Naive thymus-derived CD4-positive, alpha-beta T cell (primary cell): ENCODE data around the gene SLIT3. TPM values are rescaled to one million over a fixed set of nuclear protein-coding genes. Genes with fewer than 3 reads are reported as not detected.

Source experiments
- ATAC-seq: fragments of 150-1000 bp; cut with Tn5 transposase; 2 replicates; pipeline ENCODE4 v1.10.0; 2021; ENCODE audit warnings: mild to moderate bottlenecking, moderate library complexity
- CTCF ChIA-PET: fragments of 350-600 bp; sonication (Branson Sonifier 250); formaldehyde crosslinking; loops from one replicate; lab custom pipeline; 2021; ENCODE audit warnings: antibody characterized with exemption; lab: Charles Lee
- POLR2A ChIA-PET: fragments of 350-600 bp; sonication (Branson Sonifier 250); formaldehyde crosslinking; loops from one replicate; lab custom pipeline; 2021; ENCODE audit warnings: antibody characterized with exemption, inconsistent platforms; lab: Charles Lee
- DNase-seq, 9 donors: peaks; one replicate each; pipeline versions ENCODE4 v3.0.0 to v3.0.0-alpha.2; 2020 to 2022; ENCODE audit warnings: mixed read lengths in 1 of 9
- H3K27ac ChIP-seq: one replicate; pipeline ENCODE4 v1.7.0; 2013; ENCODE audit warnings: mild to moderate bottlenecking, low read depth, low read length, moderate library complexity
- H3K27me3 ChIP-seq, 2 donors: one replicate each; pipeline ENCODE4 v1.7.0; 2013; ENCODE audit warnings: low read length in 2 of 2, mild to moderate bottlenecking in 2 of 2, moderate library complexity in 2 of 2; ENCODE audit not compliant: control insufficient read depth in 2 of 2, insufficient read depth in 2 of 2
- H3K36me3 ChIP-seq, 3 experiments: 1 replicate in 2 of 3; 2 replicates in 1 of 3; pipeline ENCODE4 v1.7.0; 2013; ENCODE audit warnings: low read length in 3 of 3, mild to moderate bottlenecking in 3 of 3, moderate library complexity in 1 of 3; ENCODE audit not compliant: insufficient read depth in 3 of 3, control insufficient read depth in 2 of 3
- H3K4me1 ChIP-seq, 2 donors: one replicate each; pipeline ENCODE4 v1.7.0; 2013; ENCODE audit warnings: low read length in 2 of 2, mild to moderate bottlenecking in 2 of 2, moderate library complexity in 1 of 2; ENCODE audit not compliant: control insufficient read depth in 2 of 2, insufficient read depth in 2 of 2
- H3K4me3 ChIP-seq: 2 replicates; pipeline ENCODE4 v1.7.0; 2013; ENCODE audit warnings: mild to moderate bottlenecking, low read length
- H3K9me3 ChIP-seq, 3 experiments: 1 replicate in 2 of 3; 2 replicates in 1 of 3; pipeline ENCODE4 v1.7.0; 2013; ENCODE audit warnings: low read length in 3 of 3; ENCODE audit not compliant: control insufficient read depth in 2 of 3
- H3K27ac Mint-ChIP-seq, 9 donors: one replicate each; pipeline ENCODE4 v1.8.0; 2020 to 2022; ENCODE audit warnings: mixed read lengths in 9 of 9, mild to moderate bottlenecking in 8 of 9, moderate library complexity in 5 of 9, inconsistent platforms in 2 of 9
- H3K27me3 Mint-ChIP-seq, 5 donors: one replicate each; pipeline ENCODE4 v1.8.0; 2021 to 2022; ENCODE audit warnings: mixed read lengths in 5 of 5, mild to moderate bottlenecking in 1 of 5
- H3K36me3 Mint-ChIP-seq, 5 donors: one replicate each; pipeline ENCODE4 v1.8.0; 2020 to 2022; ENCODE audit warnings: mixed read lengths in 5 of 5, mild to moderate bottlenecking in 3 of 5, inconsistent platforms in 1 of 5
- H3K4me1 Mint-ChIP-seq, 7 donors: one replicate each; pipeline ENCODE4 v1.8.0; 2020 to 2022; ENCODE audit warnings: mixed read lengths in 7 of 7, mild to moderate bottlenecking in 3 of 7, inconsistent platforms in 1 of 7
- H3K4me3 Mint-ChIP-seq, 10 donors: one replicate each; pipeline ENCODE4 v1.8.0; 2020 to 2022; ENCODE audit warnings: mild to moderate bottlenecking in 10 of 10, mixed read lengths in 10 of 10, moderate library complexity in 6 of 10, inconsistent platforms in 2 of 10
- H3K9me3 Mint-ChIP-seq, 11 donors: one replicate each; pipeline ENCODE4 v1.8.0; 2020 to 2022; ENCODE audit warnings: mixed read lengths in 11 of 11, mild to moderate bottlenecking in 4 of 11, inconsistent platforms in 1 of 11, moderate library complexity in 1 of 11
- intact Hi-C, 2 donors: fragments of 100-400 bp; cut with micrococcal nuclease; formaldehyde crosslinking; loops; one replicate each; pipeline ENCODE4 v1.15.1; 2023
- polyA plus RNA-seq, 2 donors: library from polyadenylated mRNA; unstranded; fragments of 300-500 nt; fragmentation: Illumina TruSeq; gene quantifications; one replicate each; pipeline ENCODE4 v1.2.3, GENCODE V29; 2021
- total RNA-seq, 6 experiments: library from RNA in 5 of 6; stranded (reverse) in 5 of 6; gene quantifications; 1 replicate in 5 of 6; 2 replicates in 1 of 6; pipeline ENCODE4 v1.2.3 and lab custom pipeline; 2021 to 2026

The SLIT3 gene
- total and polyA plus RNA-seq, 7 experiments from 2014 or later = 0.34 TPM; not detected in 6

- CTCF ChIA-PET = no interaction called here
- H3K27ac ChIP-seq = no peak overlapping the region
- H3K9me3 ChIP-seq = no peaks in the 10 kb centered on the region
- H3K27ac Mint-ChIP-seq = no peak overlapping the region
- no peaks in the 10 kb centered on the region for H3K4me1 ChIP-seq
- no peaks in the 10 kb centered on the region for H3K36me3 Mint-ChIP-seq
- no peaks in the 10 kb centered on the region for H3K9me3 Mint-ChIP-seq
- H3K4me1 Mint-ChIP-seq = no peaks in the 10 kb centered on the region
- no peak overlapping the region for H3K4me3 ChIP-seq
- H3K36me3 ChIP-seq = no peaks in the 10 kb centered on the region
- DNase-seq (no peak), ATAC-seq (no peak)
- H3K27me3 Mint-ChIP-seq = peaks cover 0 to 13% (median 5%) of the 10 kb centered on the region in 5 donors
- POLR2A ChIA-PET = no interaction called here
- intact Hi-C loops = no loop called here
- H3K27me3 ChIP-seq = no peaks in the 10 kb centered on the region
- H3K4me3 Mint-ChIP-seq = no peak overlapping the region
Measured at GRCh38 chr5:168660691-168661090, 640.2 kb downstream of the SLIT3 start.

- H3K27me3 Mint-ChIP-seq = peaks cover 0 to 13% (median 5%) of the 10 kb centered on the region in 5 donors
- H3K27ac ChIP-seq = no peak overlapping the region
- no peaks in the 10 kb centered on the region for H3K27me3 ChIP-seq
- DNase-seq = no peak
- ChIA-PET CTCF (no interaction called here), POLR2A (no interaction called here)
- no peaks in the 10 kb centered on the region for H3K9me3 Mint-ChIP-seq
- no peaks in the 10 kb centered on the region for H3K4me1 ChIP-seq
- no peaks in the 10 kb centered on the region for H3K9me3 ChIP-seq
- H3K4me3 Mint-ChIP-seq = no peak overlapping the region
- ATAC-seq = no peak
- no peak overlapping the region for H3K27ac Mint-ChIP-seq
- H3K36me3 Mint-ChIP-seq = no peaks in the 10 kb centered on the region
- H3K4me1 Mint-ChIP-seq = no peaks in the 10 kb centered on the region
- no peaks in the 10 kb centered on the region for H3K36me3 ChIP-seq
- H3K4me3 ChIP-seq = no peak overlapping the region
- intact Hi-C loops = no loop called here
Measured at GRCh38 chr5:168659286-168659847, 641.6 kb downstream of the SLIT3 start.

- H3K36me3 ChIP-seq = no peaks in the 10 kb centered on the region
- DNase-seq (no peak), ATAC-seq (no peak)
- ChIA-PET CTCF (no interaction called here), POLR2A (no interaction called here)
- Mint-ChIP-seq H3K9me3 (no peaks in the 10 kb centered on the region), H3K36me3 (no peaks in the 10 kb centered on the region), H3K27ac (no peak overlapping the region), H3K27me3 (peaks cover 0 to 10% (median 5%) of the 10 kb centered on the region in 5 donors), H3K4me1 (no peaks in the 10 kb centered on the region), H3K4me3 (no peak overlapping the region)
- H3K4me1 ChIP-seq = no peaks in the 10 kb centered on the region
- no peaks in the 10 kb centered on the region for H3K27me3 ChIP-seq
- no peak overlapping the region for H3K27ac ChIP-seq
- H3K4me3 ChIP-seq = no peak overlapping the region
- H3K9me3 ChIP-seq = no peaks in the 10 kb centered on the region
- intact Hi-C loops = no loop called here
Measured at GRCh38 chr5:168658394-168658793, 642.5 kb downstream of the SLIT3 start.

GRCh38 chr5:168656633-168657032, 644.3 kb downstream of the SLIT3 start:
- no peak for ATAC-seq
- Histone ChIP-seq H3K9me3 (no peaks in the 10 kb centered on the region), H3K27ac (no peak overlapping the region), H3K27me3 (no peaks in the 10 kb centered on the region), H3K4me3 (no peak overlapping the region), H3K4me1 (no peaks in the 10 kb centered on the region), H3K36me3 (no peaks in the 10 kb centered on the region)
- H3K27me3 Mint-ChIP-seq = peaks cover 0 to 3% (median 0%) of the 10 kb centered on the region in 5 donors
- H3K4me1 Mint-ChIP-seq = no peaks in the 10 kb centered on the region
- intact Hi-C loops = no loop called here
- H3K36me3 Mint-ChIP-seq = no peaks in the 10 kb centered on the region
- CTCF ChIA-PET = no interaction called here
- POLR2A ChIA-PET = no interaction called here
- no peak for DNase-seq
- no peak overlapping the region for H3K27ac Mint-ChIP-seq
- H3K4me3 Mint-ChIP-seq = no peak overlapping the region
- H3K9me3 Mint-ChIP-seq = no peaks in the 10 kb centered on the region

- Histone ChIP-seq H3K9me3 (no peaks in the 10 kb centered on the region), H3K36me3 (no peaks in the 10 kb centered on the region), H3K27ac (no peak overlapping the region), H3K4me1 (no peaks in the 10 kb centered on the region), H3K4me3 (no peak overlapping the region), H3K27me3 (no peaks in the 10 kb centered on the region)
- Mint-ChIP-seq H3K9me3 (no peaks in the 10 kb centered on the region), H3K27me3 (peaks cover 0 to 4% (median 3%) of the 10 kb centered on the region in 5 donors), H3K4me3 (no peak overlapping the region), H3K4me1 (no peaks in the 10 kb centered on the region), H3K36me3 (no peaks in the 10 kb centered on the region), H3K27ac (no peak overlapping the region)
- intact Hi-C loops = no loop called here
- POLR2A ChIA-PET = no interaction called here
- CTCF ChIA-PET = no interaction called here
- ATAC-seq = no peak
- DNase-seq = no peak
Measured at GRCh38 chr5:168655316-168655715, 645.6 kb downstream of the SLIT3 start.

GRCh38 chr5:168654211-168654721, 646.7 kb downstream of the SLIT3 start:
- Mint-ChIP-seq H3K4me3 (no peak overlapping the region), H3K36me3 (no peaks in the 10 kb centered on the region), H3K27ac (peak overlapping the region in 1 of 9 donors; percentile 23), H3K4me1 (no peaks in the 10 kb centered on the region), H3K27me3 (peaks cover 0 to 6% (median 4%) of the 10 kb centered on the region in 5 donors), H3K9me3 (peaks cover 0 to 6% (median 0%) of the 10 kb centered on the region in 11 donors)
- H3K36me3 ChIP-seq = no peaks in the 10 kb centered on the region
- no peaks in the 10 kb centered on the region for H3K4me1 ChIP-seq
- intact Hi-C loops = no loop called here
- DNase-seq (no peak), ATAC-seq (no peak)
- ChIA-PET POLR2A (no interaction called here), CTCF (no interaction called here)
- H3K9me3 ChIP-seq = no peaks in the 10 kb centered on the region
- H3K27me3 ChIP-seq = no peaks in the 10 kb centered on the region
- H3K4me3 ChIP-seq = no peak overlapping the region
- no peak overlapping the region for H3K27ac ChIP-seq

GRCh38 chr5:168653626-168654025, 647.3 kb downstream of the SLIT3 start:
- Mint-ChIP-seq H3K27me3 (peaks cover 0 to 6% (median 4%) of the 10 kb centered on the region in 5 donors), H3K9me3 (peaks cover 0 to 9% (median 0%) of the 10 kb centered on the region in 11 donors), H3K36me3 (no peaks in the 10 kb centered on the region), H3K27ac (no peak overlapping the region), H3K4me1 (no peaks in the 10 kb centered on the region), H3K4me3 (no peak overlapping the region)
- CTCF ChIA-PET = no interaction called here
- Histone ChIP-seq H3K27ac (no peak overlapping the region), H3K4me3 (no peak overlapping the region), H3K27me3 (no peaks in the 10 kb centered on the region), H3K36me3 (no peaks in the 10 kb centered on the region), H3K4me1 (no peaks in the 10 kb centered on the region), H3K9me3 (no peaks in the 10 kb centered on the region)
- ATAC-seq (no peak), DNase-seq (no peak)
- POLR2A ChIA-PET = no interaction called here
- intact Hi-C loops = no loop called here
